ENCODE results near the gene MALRD1. TPM values are rescaled to one million over a fixed set of nuclear protein-coding genes. Genes with fewer than 3 reads are reported as not detected.
A peak's percentile ranks its signal among the peaks of the same experiment; 100 is the strongest.
"Not testable (repeated sequence)": the region's sequence is repeated elsewhere in the genome, so short reads cannot be mapped to it uniquely, and the experiment has no call there.

The MALRD1 gene
- polyA plus RNA-seq, 1 donor: 1.4 TPM

GRCh38 chr10:19498393-19499290 lies 450.0 kb downstream of the MALRD1 start:
- peak; percentile 52 for DNase-seq

DNA sequence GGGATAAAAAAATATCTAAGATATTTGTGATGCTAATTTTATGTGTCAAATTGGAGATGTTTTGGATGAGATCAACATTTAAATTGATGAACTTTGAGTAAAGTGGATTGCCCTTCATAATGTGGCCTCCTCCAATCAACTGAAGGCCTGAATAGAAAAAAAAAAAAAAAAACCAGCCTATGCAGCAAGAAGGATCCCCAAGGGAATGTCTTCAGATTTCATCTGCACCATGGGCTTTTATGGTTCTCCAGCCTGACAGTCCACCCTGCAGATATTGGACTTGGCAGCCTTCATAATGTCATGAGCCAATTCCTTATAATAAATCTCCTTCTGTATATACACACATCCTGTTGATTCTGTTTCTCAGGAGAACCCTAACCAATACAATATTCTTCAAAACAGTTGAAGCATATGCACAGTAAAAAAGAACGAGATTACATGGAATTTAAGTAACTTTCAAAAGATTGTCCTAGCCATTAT lies 450.7 kb downstream of the MALRD1 start:
- no peak for DNase-seq

GRCh38 chr10:19500959-19501358 lies 452.4 kb downstream of the MALRD1 start:
- DNase-seq: no peak

DNA sequence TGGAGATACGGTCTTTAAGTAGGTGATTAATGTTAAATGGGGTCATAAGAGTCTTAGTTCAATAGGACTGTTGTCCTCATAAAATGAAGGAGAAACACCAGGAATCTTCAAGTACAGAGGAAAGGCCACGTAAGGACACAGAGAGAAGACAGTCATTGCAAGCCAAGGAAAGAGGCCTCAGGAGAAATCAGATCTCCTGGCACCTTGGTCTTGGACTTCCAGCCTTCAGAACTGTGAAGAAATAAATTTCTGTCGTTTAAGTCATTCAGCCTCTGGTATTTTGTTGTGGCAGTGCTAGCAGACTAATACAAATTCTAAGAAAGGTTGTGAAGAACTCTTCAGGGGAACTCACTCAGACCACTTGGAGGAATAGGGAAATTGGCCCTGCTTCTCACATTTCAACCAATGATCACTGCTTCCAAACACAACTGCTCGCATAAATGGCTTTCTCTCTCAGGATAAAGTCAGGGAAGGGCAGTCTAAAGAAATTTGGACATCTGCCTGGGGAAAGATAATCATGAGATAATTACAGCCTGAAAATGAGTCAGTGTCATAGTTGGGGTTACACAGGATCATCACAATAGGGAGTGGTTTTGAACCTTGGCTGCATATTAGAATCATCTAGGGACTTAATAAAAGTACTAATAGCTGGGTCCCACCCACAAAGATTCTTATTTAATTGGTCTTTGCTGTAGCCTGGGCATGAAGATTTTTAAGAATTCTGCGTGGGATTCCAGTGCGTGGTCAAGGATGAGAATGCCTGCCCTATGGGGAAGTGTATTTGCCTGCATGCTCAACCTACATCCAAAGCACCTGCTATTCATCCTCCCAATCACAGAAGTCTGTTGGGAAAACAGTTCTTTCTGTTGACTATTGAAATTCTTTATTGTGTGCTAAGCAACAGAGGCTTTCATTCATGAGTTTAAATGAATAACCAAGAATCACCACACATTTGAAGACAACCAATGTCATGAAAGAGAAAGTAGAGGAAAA lies 457.0 kb downstream of the MALRD1 start:
- no peak for DNase-seq

DNA sequence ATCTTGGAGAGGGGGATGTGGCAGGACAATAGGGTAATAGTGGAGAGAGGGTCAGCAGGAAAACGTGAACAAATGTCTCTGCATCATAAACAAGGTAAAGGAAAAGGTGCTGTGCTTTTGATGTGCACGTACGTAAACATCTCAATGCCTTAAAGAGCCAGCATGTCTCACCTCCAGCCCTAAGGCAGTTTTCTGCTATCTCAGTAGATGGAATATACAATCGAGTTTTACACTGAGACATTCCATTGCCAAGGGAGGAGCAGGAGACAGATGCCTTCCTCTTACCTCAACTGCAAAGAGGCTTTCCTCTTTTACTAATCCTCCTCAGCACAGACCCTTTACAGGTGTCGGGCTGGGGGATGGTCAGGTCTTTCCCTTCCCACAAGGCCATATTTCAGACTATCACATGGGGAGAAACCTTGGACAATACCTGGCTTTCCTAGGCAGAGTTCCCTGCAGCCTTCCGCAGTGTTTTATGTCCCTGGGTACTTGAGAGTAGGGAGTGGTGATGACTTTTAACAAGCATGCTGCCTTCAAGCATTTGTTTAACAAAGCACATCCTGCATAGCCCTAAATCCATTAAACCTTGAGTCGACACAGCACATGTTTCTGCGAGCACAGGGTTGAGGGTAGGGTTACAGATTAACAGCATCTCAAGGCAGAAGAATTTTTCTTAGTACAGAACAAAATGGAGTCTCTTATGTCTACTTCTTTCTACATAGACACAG lies 461.6 kb downstream of the MALRD1 start:
- DNase-seq: not testable (repeated sequence)

DNA sequence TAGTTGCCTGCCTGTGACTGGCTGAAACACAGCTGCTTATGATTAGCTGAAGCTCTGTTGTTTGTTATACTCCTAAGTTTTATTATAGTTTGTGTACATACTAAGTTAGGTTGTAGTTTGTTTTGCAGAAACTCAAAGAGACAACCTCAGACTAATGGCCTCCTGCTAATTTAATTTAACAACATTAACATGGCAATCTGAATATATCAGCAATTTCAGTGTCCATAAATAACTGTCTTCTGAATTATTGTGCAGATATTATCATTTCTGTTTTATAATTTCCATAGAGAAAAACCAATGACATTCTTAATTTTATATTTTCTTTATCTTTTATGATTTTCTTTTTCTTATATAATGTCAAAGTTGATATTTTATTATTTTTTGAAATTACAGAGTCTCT lies 469.5 kb downstream of the MALRD1 start:
- no peak for DNase-seq

- DNase-seq: no peak
Observed at GRCh38 chr10:19518632-19519031, 470.0 kb downstream of the MALRD1 start.

GRCh38 chr10:19531324-19531723 lies 482.7 kb downstream of the MALRD1 start:
- no peak for DNase-seq

GRCh38 chr10:19532411-19532810 lies 483.8 kb downstream of the MALRD1 start:
- no peak for DNase-seq

DNA sequence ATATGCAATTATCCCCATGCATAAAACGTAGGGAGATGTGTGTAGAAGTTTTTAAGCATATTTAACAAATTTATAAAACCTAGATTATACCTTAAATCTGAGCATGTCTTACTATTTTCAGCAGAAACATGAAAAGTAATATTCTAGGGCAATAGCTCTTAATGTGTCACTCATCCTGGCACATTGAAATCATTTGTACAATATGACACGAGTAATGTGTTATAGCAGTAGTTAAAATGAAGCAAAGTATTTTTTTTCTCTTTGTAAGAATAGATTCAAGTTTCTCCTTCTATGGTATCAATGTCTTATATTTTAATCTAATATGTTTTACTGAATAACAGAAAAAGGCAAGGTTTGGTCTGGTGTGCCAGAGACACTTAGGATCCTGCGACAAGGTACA lies 492.7 kb downstream of the MALRD1 start:
- DNase-seq: no peak

DNA sequence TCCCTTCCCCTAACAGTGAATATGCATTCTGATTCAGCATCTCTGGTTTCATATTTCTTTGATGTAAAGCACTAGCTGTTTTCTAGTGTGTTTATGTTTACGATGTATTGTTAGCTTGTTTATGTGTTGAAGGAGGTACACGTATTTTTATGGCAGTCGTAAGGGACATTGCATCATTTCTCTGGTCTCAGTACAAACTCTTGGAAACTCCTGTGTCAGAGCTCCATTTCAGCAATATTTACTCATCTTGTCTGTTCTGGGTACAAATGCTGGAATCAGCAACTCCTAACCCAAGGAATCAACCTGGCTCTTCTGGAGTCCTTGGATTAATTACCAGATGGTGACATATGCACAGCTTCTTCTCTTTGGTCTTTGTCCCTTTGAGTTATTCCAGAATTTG lies 497.6 kb downstream of the MALRD1 start:
- no peak for DNase-seq

- DNase-seq: no peak
Observed at GRCh38 chr10:19549503-19549902, 500.9 kb downstream of the MALRD1 start.

- no peak for DNase-seq
Observed at GRCh38 chr10:19556666-19557065, 508.1 kb downstream of the MALRD1 start.

GRCh38 chr10:19561181-19561580 lies 512.6 kb downstream of the MALRD1 start:
- no peak for DNase-seq

DNA sequence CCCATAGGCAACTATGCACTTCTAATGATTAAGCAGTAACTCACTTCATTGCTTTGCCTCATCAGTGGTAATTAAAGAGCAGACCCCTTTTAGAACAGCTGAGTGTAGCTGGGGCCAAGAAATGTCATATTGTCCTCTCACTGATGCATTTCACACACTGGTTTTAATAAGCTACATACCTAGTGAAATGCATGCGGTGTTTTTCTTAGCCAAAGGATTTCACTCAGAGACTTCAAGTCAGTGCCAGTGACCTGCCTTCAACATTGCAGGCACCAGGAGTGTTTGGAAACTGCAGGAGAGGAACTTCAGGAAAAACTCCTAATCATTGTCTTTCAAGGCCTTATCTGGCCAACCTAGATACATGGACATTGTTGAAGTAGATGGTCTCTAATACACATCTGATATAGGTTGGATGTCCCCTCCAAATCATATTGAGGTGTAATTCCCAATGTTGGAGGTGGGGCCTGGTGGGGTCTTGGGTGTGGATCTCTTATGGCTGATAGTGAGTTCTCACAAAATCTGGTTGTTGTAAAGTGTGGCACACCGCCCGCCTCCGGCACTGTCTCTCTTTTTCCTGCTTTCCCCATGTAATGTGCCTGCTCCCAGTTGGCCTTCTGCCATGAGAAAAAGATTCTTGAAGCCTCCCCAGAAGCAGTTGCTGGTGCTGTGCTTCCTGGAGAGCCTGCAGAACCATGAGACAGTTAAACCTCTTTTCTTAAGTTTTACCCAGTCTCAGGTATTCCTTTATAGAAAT lies 515.0 kb downstream of the MALRD1 start:
- DNase-seq: no peak

- no peak for DNase-seq
Observed at GRCh38 chr10:19570120-19570519, 521.5 kb downstream of the MALRD1 start.

- no peak for DNase-seq
Observed at GRCh38 chr10:19570991-19571390, 522.4 kb downstream of the MALRD1 start.

DNA sequence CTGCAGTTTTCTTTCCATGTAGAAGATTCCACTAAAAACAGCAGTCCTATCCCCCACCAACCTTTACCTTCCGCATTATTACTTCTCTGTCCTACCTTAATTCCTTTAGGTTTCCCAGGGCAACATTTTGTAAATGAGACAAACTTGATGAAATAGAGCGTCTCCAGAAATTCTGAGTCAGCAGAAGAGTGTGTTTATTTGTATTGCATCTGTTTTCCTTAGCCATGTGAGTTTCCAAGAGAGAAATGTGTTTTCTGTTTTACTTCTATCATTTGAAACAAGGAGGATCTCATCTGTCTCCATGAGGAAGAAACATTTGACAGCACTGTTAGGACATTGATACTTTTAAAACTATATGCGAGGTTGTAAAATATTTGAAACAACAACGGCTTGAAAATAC lies 523.5 kb downstream of the MALRD1 start:
- DNase-seq: peak; percentile 12

DNA sequence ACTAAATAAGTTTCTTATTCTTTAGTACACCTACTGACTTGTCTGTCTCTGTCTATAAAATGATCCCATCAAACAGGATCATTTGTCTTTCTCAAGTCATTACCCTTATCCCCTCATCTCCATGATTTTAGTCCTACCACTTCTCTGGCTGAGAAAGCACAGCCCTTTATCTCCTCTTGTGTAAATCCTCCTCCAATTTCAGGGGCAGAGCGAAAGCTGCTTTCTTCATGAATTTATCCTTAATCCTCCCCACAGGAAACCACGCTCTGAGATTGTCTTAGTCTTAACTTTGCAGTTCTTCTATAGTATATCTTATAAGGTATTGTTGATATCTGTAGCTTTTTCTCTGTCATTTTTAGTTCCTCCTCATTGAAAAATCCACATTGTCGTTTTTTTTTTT lies 528.0 kb downstream of the MALRD1 start:
- DNase-seq: no peak

GRCh38 chr10:19577381-19577780 lies 528.8 kb downstream of the MALRD1 start:
- peak; percentile 42 for DNase-seq

- DNase-seq: peak; percentile 54
Observed at GRCh38 chr10:19577807-19578206, 529.2 kb downstream of the MALRD1 start.

GRCh38 chr10:19578571-19578970 lies 530.0 kb downstream of the MALRD1 start:
- no peak for DNase-seq
